BE2C (cell line): ENCODE measurements around the gene SLC38A2.

ENCODE experiments used
- DNase-seq: peaks from one replicate; pipeline ENCODE4 v3.0.0-alpha.2; 2020
- H3K27me3 ChIP-seq: fragments of 250-450 bp; sonication (Bioruptor Pico); 2 replicates; pipeline ENCODE4 v1.5.1; 2020; ENCODE audit warnings: mild to moderate bottlenecking
- H3K36me3 ChIP-seq: fragments of 250-450 bp; sonication (Bioruptor Pico); 2 replicates; pipeline ENCODE4 v1.5.1; 2020; ENCODE audit warnings: mild to moderate bottlenecking
- H3K4me1 ChIP-seq: fragments of 250-450 bp; sonication (Bioruptor Pico); 2 replicates; pipeline ENCODE4 v1.5.1; 2020
- H3K4me3 ChIP-seq: 2 replicates; pipeline ENCODE4 v1.5.1; 2011; ENCODE audit warnings: low read depth, low read length
- H3K9me3 ChIP-seq: fragments of 250-450 bp; sonication (Bioruptor Pico); 2 replicates; pipeline ENCODE4 v1.5.1; 2020
- CTCF ChIP-seq: IDR thresholded peaks from 2 replicates; pipeline ENCODE4 v1.5.1; 2012; ENCODE audit warnings: mild to moderate bottlenecking, low read depth, low read length

The SLC38A2 gene

GRCh38 chr12:46370380-46370734 is 2.2 kb downstream of the SLC38A2 start:
- H3K4me3 ChIP-seq: peak overlapping the region; percentile 93
- DNase-seq: no peak
- peaks cover 59% of the 10 kb centered on the region for H3K36me3 ChIP-seq
- no peaks in the 10 kb centered on the region for H3K9me3 ChIP-seq
- no peaks in the 10 kb centered on the region for H3K27me3 ChIP-seq
- no peak for TF ChIP-seq CTCF
- H3K4me1 ChIP-seq: 0 out of 2 replicates have a peak, but pooled peaks cover 12% of the 10 kb centered on the region

GRCh38 chr12:46369474-46370379 is 2.8 kb downstream of the SLC38A2 start:
- Histone ChIP-seq H3K36me3 (peaks cover 65% of the 10 kb centered on the region), H3K9me3 (no peaks in the 10 kb centered on the region), H3K4me1 (0 out of 2 replicates have a peak, but pooled peaks cover 12% of the 10 kb centered on the region), H3K4me3 (peak overlapping the region; percentile 93), H3K27me3 (no peaks in the 10 kb centered on the region)
- DNase-seq: no peak
- TF ChIP-seq CTCF: no peak

- Histone ChIP-seq H3K4me3 (peak overlapping the region; percentile 93), H3K36me3 (peaks cover 71% of the 10 kb centered on the region), H3K9me3 (no peaks in the 10 kb centered on the region), H3K27me3 (no peaks in the 10 kb centered on the region), H3K4me1 (0 out of 2 replicates have a peak, but pooled peaks cover 12% of the 10 kb centered on the region)
- TF ChIP-seq CTCF: no peak
- DNase-seq: no peak
These were observed 3.5 kb downstream of the SLC38A2 start for GRCh38 chr12:46369095-46369473.

- H3K36me3 ChIP-seq: peaks cover 75% of the 10 kb centered on the region
- no peak for DNase-seq
- no peaks in the 10 kb centered on the region for H3K9me3 ChIP-seq
- no peak for TF ChIP-seq CTCF
- 0 out of 2 replicates have a peak, but pooled peaks cover 12% of the 10 kb centered on the region for H3K4me1 ChIP-seq
- H3K27me3 ChIP-seq: no peaks in the 10 kb centered on the region
- peak overlapping the region; percentile 93 for H3K4me3 ChIP-seq
These were observed 3.9 kb downstream of the SLC38A2 start for GRCh38 chr12:46368684-46369083.

- H3K36me3 ChIP-seq: peaks cover 81% of the 10 kb centered on the region
- DNase-seq: no peak
- no peaks in the 10 kb centered on the region for H3K27me3 ChIP-seq
- no peak overlapping the region for H3K4me3 ChIP-seq
- no peak for TF ChIP-seq CTCF
- 0 out of 2 replicates have a peak, but pooled peaks cover 12% of the 10 kb centered on the region for H3K4me1 ChIP-seq
- H3K9me3 ChIP-seq: no peaks in the 10 kb centered on the region
These were observed 4.4 kb downstream of the SLC38A2 start for GRCh38 chr12:46368138-46368537.
